ENCODE data around the gene MMP10. TPM values are rescaled to one million over a fixed set of nuclear protein-coding genes. Genes with fewer than 3 reads are reported as not detected.
A peak's percentile ranks its signal among the peaks of the same experiment; 100 is the strongest.
"Not testable (repeated sequence)": the region's sequence is repeated elsewhere in the genome, so short reads cannot be mapped to it uniquely, and the experiment has no call there.

The MMP10 gene
- total and polyA plus RNA-seq, 2 donors (not counting 1 experiment from before 2014, with no cell fraction given) = 0.17 to 0.66 TPM

- Histone ChIP-seq H3K4me1 (ENCODE audit: control insufficient read depth, extremely low read depth, insufficient read depth, low read length) (peaks cover 7% of the 10 kb centered on the region), H3K36me3 (ENCODE audit: control insufficient read depth, insufficient read depth, low read length) (no peaks in the 10 kb centered on the region), H2AFZ (ENCODE audit: low read length) (no peak overlapping the region), H4K20me1 (ENCODE audit: control insufficient read depth, extremely low read depth, insufficient read depth, low read length) (no peaks in the 10 kb centered on the region), H3K27me3 (ENCODE audit: control insufficient read depth, insufficient read depth, low read length) (no peaks in the 10 kb centered on the region), H3K27ac (ENCODE audit: insufficient read depth, low read length) (no peak overlapping the region), H3K4me2 (ENCODE audit: extremely low read depth, insufficient read depth, low read length) (no peak overlapping the region), H3K9ac (ENCODE audit: insufficient read depth, low read length) (no peak overlapping the region), H3K9me3 (ENCODE audit: control insufficient read depth, insufficient read depth, low read depth, low read length) (no peaks in the 10 kb centered on the region), H3K79me2 (ENCODE audit: control insufficient read depth, insufficient read depth, low read length) (no peaks in the 10 kb centered on the region), H3K4me3 (replicated peaks in 1 of 4; ENCODE audit: control extremely low read depth in 1 of 4, insufficient read depth in 1 of 4, low read depth in 3 of 4, low read length in 4 of 4) (no peak overlapping the region)
- TF ChIP-seq CTCF (conservative IDR thresholded peaks at IDR 0.05 in 1 of 2, IDR thresholded peaks at IDR 0.05 in 1 of 2; ENCODE audit: low read depth in 1 of 2, low read length in 2 of 2) = no peak
- no peak for DNase-seq (ENCODE audit: low read depth in 2 of 2)
Measured at GRCh38 chr11:102734650-102735049, 45.8 kb downstream of the MMP10 start.

- Histone ChIP-seq H3K9me3 (ENCODE audit: control insufficient read depth, insufficient read depth, low read depth, low read length) (no peaks in the 10 kb centered on the region), H4K20me1 (ENCODE audit: control insufficient read depth, extremely low read depth, insufficient read depth, low read length) (no peaks in the 10 kb centered on the region), H3K4me3 (replicated peaks in 1 of 4; ENCODE audit: control extremely low read depth in 1 of 4, insufficient read depth in 1 of 4, low read depth in 3 of 4, low read length in 4 of 4) (no peak overlapping the region), H3K79me2 (ENCODE audit: control insufficient read depth, insufficient read depth, low read length) (no peaks in the 10 kb centered on the region), H3K9ac (ENCODE audit: insufficient read depth, low read length) (no peak overlapping the region), H3K36me3 (ENCODE audit: control insufficient read depth, insufficient read depth, low read length) (no peaks in the 10 kb centered on the region), H3K4me2 (ENCODE audit: extremely low read depth, insufficient read depth, low read length) (no peak overlapping the region), H3K27ac (ENCODE audit: insufficient read depth, low read length) (no peak overlapping the region), H3K27me3 (ENCODE audit: control insufficient read depth, insufficient read depth, low read length) (no peaks in the 10 kb centered on the region), H2AFZ (ENCODE audit: low read length) (no peak overlapping the region), H3K4me1 (ENCODE audit: control insufficient read depth, extremely low read depth, insufficient read depth, low read length) (peaks cover 8% of the 10 kb centered on the region)
- TF ChIP-seq CTCF (conservative IDR thresholded peaks at IDR 0.05 in 1 of 2, IDR thresholded peaks at IDR 0.05 in 1 of 2; ENCODE audit: low read depth in 1 of 2, low read length in 2 of 2) (peak; percentile 68 to 81), EZH2 (IDR thresholded peaks at IDR 0.05; ENCODE audit: low read length, missing control alignments) (no peak)
- DNase-seq (ENCODE audit: low read depth in 2 of 2) = peak; percentile 32 to 47
Measured at GRCh38 chr11:102733232-102733875, 47.1 kb downstream of the MMP10 start.

DNA sequence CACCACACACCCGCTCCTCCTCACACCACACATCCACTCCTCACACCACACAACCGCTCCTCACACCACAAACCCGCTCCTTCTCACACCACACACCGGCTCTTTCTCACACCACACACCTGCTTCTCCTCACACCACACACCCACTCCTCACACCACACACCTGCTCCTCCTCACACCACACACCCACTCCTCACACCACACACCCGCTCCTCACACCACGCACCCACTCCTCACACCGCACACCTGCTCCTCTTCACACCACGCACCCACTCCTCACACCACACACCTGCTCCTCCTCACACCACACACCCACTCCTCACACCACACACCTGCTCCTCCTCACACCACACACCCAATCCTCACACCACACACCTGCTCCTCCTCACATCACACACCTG lies 49.5 kb downstream of the MMP10 start:
- H4K20me1 ChIP-seq (ENCODE audit: control insufficient read depth, extremely low read depth, insufficient read depth, low read length); DNase-seq (ENCODE audit: low read depth in 2 of 2); H3K4me2 ChIP-seq (ENCODE audit: extremely low read depth, insufficient read depth, low read length); H3K36me3 ChIP-seq (ENCODE audit: control insufficient read depth, insufficient read depth, low read length); H3K27me3 ChIP-seq (ENCODE audit: control insufficient read depth, insufficient read depth, low read length); H3K79me2 ChIP-seq (ENCODE audit: control insufficient read depth, insufficient read depth, low read length); H3K9ac ChIP-seq (ENCODE audit: insufficient read depth, low read length); H3K9me3 ChIP-seq (ENCODE audit: control insufficient read depth, insufficient read depth, low read depth, low read length); H2AFZ ChIP-seq (ENCODE audit: low read length); H3K4me3 ChIP-seq (replicated peaks in 1 of 4; ENCODE audit: control extremely low read depth in 1 of 4, insufficient read depth in 1 of 4, low read depth in 3 of 4, low read length in 4 of 4): not testable (repeated sequence)
- Histone ChIP-seq H3K27ac (ENCODE audit: insufficient read depth, low read length) (peak overlapping the region; percentile 19), H3K4me1 (ENCODE audit: control insufficient read depth, extremely low read depth, insufficient read depth, low read length) (peaks cover 12% of the 10 kb centered on the region)

Data from fibroblast of lung (primary cell).